Measurements from ENCODE around the gene MYH11. TPM values are rescaled to one million over a fixed set of nuclear protein-coding genes. Genes with fewer than 3 reads are reported as not detected.

Gene MYH11
- total RNA-seq, 2 donors from 2014 or later: 968 to 2,091 TPM

- Histone ChIP-seq H3K4me1 (replicated peaks) (no peaks in the 10 kb centered on the region), H3K4me3 (no peak overlapping the region), H3K9me3 (no peaks in the 10 kb centered on the region), H3K27me3 (replicated peaks; ENCODE audit: insufficient read depth) (no peaks in the 10 kb centered on the region), H3K27ac (no peak overlapping the region), H3K36me3 (no peaks in the 10 kb centered on the region)
- DNase-seq (ENCODE audit: low spot score): no peak
- 75% methylated on average over 10 of the region's 10 CpGs for WGBS
- intact Hi-C loops (cut with DNase I): no loop called here
- TF ChIP-seq POLR2A (IDR thresholded peaks at IDR 0.05) (no peak), CTCF (IDR thresholded peaks at IDR 0.05) (no peak), POLR2AphosphoS5 (IDR thresholded peaks at IDR 0.05) (no peak)
Measured at GRCh38 chr16:15836965-15837611, 19.7 kb downstream of the MYH11 start.

DNA sequence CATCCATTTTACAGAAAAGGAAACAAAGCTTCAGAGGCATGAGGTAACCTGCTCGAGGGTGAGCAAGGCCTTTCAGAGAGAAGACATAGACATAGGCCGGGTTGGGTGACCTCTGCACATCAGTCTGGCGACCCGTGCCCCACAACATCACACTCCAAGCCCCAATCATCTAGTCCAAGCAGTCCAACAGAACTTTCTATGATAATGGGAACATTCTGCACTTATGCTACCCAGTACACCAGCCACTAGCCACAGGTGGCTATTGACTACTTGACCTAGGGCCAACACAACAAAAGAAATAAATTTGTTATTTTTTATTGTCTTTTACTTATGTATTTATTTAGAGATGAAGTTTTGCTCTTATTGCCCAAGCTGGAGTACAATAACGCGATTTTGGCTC, 20.8 kb downstream of the MYH11 start:
- no peak overlapping the region for H3K27ac ChIP-seq
- WGBS: 75% methylated on average over 6 of the region's 6 CpGs

DNA sequence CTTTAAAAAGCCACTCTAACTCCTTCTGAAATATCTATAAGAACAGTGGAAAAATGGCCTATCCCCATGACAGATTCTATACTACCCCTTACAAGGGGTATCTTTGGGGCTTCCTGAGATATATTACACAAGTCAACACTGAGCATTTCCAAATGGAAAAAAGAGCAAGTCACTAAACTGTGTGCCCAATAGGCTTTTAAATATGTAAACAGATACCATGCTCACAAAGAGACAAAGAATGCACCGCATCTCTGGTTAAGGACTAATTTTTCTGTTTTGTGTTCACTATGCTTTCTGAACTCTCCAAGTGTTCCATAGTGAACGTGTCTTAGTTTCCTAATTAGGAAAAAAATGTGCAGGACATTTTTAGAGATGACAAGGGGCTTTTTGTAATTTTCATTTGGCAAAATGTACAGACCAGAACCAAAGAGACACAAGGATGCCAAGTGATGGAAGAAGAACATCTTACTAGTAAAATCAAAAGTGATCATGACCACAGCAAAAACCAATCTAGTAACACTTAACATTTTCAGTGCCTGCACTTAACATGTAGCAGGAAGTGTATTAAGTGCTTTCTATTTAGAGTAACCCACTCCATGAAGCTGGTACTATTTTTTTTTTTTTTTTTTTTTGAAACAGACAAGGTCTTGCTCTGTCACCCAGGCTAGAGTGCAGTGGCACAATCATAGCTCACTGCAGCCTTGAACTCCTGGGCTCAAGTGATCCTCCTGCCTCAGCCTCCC, 21.5 kb downstream of the MYH11 start:
- no peak overlapping the region for H3K27ac ChIP-seq
- no peaks in the 10 kb centered on the region for H3K9me3 ChIP-seq
- no peak for DNase-seq (ENCODE audit: low spot score)
- TF ChIP-seq CTCF (IDR thresholded peaks at IDR 0.05) (no peak), POLR2A (IDR thresholded peaks at IDR 0.05) (no peak), POLR2AphosphoS5 (IDR thresholded peaks at IDR 0.05) (no peak)
- intact Hi-C loops (cut with DNase I): no loop called here
- 41% methylated on average over 2 of the region's 2 CpGs for WGBS
- H3K4me3 ChIP-seq: no peak overlapping the region
- H3K4me1 ChIP-seq (replicated peaks): no peaks in the 10 kb centered on the region
- no peaks in the 10 kb centered on the region for H3K27me3 ChIP-seq (replicated peaks; ENCODE audit: insufficient read depth)
- H3K36me3 ChIP-seq: no peaks in the 10 kb centered on the region

More for the DNA sequence above, 20.8 kb downstream of the MYH11 start:
- intact Hi-C loops (cut with DNase I): no loop called here
- Histone ChIP-seq H3K4me1 (replicated peaks) (no peaks in the 10 kb centered on the region), H3K9me3 (no peaks in the 10 kb centered on the region), H3K4me3 (no peak overlapping the region), H3K27me3 (replicated peaks; ENCODE audit: insufficient read depth) (no peaks in the 10 kb centered on the region), H3K36me3 (no peaks in the 10 kb centered on the region)
- DNase-seq (ENCODE audit: low spot score): no peak
- no peak for TF ChIP-seq POLR2A (IDR thresholded peaks at IDR 0.05)

- H3K36me3 ChIP-seq: no peaks in the 10 kb centered on the region
- no peaks in the 10 kb centered on the region for H3K9me3 ChIP-seq
- DNase-seq (ENCODE audit: low spot score): no peak
- 75% methylated on average over 4 of the region's 4 CpGs for WGBS
- no peaks in the 10 kb centered on the region for H3K27me3 ChIP-seq (replicated peaks; ENCODE audit: insufficient read depth)
- no peak overlapping the region for H3K4me3 ChIP-seq
- no peak overlapping the region for H3K27ac ChIP-seq
- H3K4me1 ChIP-seq (replicated peaks): no peaks in the 10 kb centered on the region
- TF ChIP-seq CTCF (IDR thresholded peaks at IDR 0.05) (no peak), POLR2AphosphoS5 (IDR thresholded peaks at IDR 0.05) (no peak), POLR2A (IDR thresholded peaks at IDR 0.05) (no peak)
- intact Hi-C loops (cut with DNase I): no loop called here
Measured at GRCh38 chr16:15834502-15834901, 22.3 kb downstream of the MYH11 start.

GRCh38 chr16:15833541-15833940, 23.3 kb downstream of the MYH11 start:
- Histone ChIP-seq H3K4me1 (replicated peaks) (no peaks in the 10 kb centered on the region), H3K27ac (no peak overlapping the region), H3K27me3 (replicated peaks; ENCODE audit: insufficient read depth) (no peaks in the 10 kb centered on the region), H3K4me3 (no peak overlapping the region), H3K9me3 (no peaks in the 10 kb centered on the region), H3K36me3 (no peaks in the 10 kb centered on the region)
- intact Hi-C loops (cut with DNase I): no loop called here
- no peak for TF ChIP-seq POLR2A (IDR thresholded peaks at IDR 0.05)
- TF ChIP-seq POLR2AphosphoS5 (IDR thresholded peaks at IDR 0.05): no peak
- TF ChIP-seq CTCF (IDR thresholded peaks at IDR 0.05): no peak
- no peak for DNase-seq (ENCODE audit: low spot score)
- 58% methylated on average over 9 of the region's 9 CpGs for WGBS

Measured in prostate gland (tissue), 2 donors.